Stimulated activated CD8-positive, alpha-beta memory T cell treated with anti-CD3 and anti-CD28 coated beads, Interleukin-7, amount 100 ng/mL, for 48 hours (primary cell): Measurements from ENCODE around the gene SEMA4C.
A peak's percentile ranks its signal among the peaks of the same experiment; 100 is the strongest.
"Not testable (repeated sequence)": the region's sequence is repeated elsewhere in the genome, so short reads cannot be mapped to it uniquely, and the experiment has no call there.

Experiments
- DNase-seq, 2 donors: peaks; one replicate each; pipeline ENCODE4 v3.0.0-alpha.2; 2020; ENCODE audit warnings: low read depth in 1 of 2; ENCODE audit errors: extremely low read depth in 1 of 2

Gene SEMA4C

DNA sequence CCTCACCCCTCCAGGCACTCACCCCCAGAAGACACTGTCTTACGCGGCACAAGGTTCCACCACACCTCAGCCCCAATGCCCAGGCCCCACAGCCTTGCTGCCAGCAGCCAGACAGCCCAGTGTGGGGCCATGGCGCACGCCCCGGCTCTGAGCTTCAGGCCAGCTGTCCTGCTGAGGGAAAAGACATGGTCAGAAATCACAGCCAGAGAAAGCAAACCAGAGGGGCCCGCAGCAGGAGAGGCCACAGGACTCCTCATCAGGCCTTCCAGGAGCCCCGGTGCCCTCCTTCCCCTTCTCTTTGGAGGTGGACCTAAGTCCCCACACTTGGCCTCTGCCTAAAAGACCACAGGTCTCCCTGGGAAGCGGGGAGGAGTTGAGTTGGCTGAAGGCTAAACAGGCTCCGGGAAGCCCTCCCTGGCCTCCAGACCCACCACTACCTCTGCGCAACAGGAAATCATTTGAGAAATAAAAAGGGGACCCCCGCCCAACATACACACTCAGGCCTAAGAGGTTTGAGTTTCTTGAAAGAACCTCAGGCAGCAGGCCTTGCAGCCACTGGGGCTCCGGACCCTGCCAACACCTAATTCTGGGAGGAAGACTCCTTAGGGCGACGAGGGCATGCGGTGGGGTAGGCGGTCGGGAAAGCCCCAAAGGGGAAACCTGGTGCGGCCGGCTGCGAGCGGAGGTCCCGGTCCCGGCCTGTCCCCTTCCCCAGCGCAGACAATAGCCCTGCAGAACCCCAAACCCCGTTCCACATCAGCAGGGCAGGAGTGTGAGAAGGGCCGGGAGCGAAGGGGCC is 1.9 kb downstream of the SEMA4C start:
- no peak for DNase-seq

DNA sequence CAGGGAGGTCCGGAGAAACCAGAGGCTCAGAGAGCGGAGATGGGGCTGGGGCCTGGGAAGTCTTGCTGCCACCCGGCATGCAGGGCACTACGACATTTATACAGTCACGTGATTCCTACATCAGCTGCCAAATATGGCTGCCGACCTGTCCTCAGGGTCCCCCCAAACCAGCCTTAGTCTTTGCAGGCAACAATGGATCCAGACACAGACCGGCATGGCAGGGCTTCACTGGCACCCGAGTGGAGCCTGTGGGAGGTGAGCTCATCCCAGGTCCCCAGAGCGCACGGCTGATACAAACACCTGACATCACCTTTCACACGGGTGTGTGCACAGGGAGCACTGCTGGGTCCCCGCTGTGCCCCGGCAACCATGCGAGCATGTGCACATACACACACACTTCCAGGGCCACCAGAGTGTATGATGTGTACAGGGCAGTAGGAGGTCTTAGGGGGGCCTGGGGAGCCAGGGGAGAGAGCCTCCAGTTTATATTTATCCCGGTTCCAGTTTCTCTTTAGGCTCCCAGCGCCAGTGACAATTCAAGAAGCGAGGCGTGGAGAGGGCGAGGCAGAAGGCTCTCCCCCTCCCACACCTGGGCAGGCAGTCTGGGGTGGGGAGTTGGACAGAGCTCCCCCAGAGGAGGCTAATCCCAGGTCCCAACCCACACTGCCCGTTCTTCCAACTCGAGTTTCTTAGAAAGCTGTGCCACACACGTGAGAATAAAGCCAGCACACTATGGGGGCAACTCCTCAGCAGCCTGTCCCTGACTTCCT is 2.7 kb downstream of the SEMA4C start:
- DNase-seq, result no peak

DNA sequence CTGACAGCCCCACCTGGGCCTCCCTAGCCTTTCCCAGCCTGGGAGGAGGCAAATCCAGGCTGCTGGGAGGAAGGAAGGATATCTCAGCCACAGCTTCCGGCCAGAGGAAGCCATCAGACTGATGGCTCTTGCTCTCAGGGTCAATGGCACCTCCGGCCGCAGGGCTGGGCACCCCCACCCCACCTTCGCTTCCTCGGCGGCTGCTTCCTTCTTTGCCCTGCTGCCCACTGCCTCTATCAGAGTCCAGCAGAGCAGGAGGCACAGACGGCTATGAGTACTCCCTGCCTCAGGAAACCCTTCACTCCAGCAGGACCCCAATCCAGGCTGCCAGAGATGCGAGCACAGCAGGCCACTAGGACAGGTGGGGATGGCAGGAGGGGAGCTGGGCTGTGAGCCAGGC is 3.3 kb downstream of the SEMA4C start:
- no peak for DNase-seq

DNA sequence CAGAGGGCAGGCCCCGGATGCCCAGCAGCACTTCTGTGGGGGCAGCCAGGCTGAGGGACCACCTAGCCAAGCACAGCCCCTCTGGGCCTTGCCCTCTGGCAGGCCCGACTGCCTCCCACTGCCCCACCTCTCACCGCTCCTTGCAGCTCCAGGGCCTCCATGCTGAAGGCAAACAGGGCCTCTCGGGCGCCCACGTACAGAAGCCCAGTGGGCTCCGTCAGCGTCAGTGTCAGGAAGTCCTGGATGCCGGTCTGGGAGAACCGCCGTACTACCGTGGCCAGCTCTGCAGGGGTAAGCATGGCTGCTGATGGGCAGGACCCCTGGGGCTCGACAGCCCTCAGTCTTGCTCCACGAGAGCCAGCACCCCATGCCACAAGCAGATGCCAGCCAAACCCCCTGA is 3.7 kb downstream of the SEMA4C start:
- DNase-seq, result no peak

DNA sequence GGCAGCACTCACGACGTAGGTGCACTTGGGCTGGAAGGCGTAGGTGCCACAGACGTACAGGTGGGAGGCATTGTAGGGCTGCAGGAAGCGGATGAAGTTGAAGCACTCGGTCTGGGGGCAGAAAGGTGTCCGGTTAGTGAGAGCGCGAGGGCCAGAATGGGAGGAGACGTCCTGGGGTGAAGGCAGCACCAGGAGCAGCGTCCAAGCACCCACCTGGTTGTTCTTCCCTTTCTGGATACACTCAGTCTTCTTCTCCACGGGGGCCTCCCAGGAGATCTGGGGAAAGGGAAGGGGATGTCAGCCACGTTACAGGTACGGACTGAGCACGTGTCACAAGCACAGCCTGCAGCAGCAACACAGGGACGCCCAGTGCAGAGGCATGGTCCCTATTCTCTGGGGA is 4.2 kb downstream of the SEMA4C start:
- DNase-seq, result no peak

DNA sequence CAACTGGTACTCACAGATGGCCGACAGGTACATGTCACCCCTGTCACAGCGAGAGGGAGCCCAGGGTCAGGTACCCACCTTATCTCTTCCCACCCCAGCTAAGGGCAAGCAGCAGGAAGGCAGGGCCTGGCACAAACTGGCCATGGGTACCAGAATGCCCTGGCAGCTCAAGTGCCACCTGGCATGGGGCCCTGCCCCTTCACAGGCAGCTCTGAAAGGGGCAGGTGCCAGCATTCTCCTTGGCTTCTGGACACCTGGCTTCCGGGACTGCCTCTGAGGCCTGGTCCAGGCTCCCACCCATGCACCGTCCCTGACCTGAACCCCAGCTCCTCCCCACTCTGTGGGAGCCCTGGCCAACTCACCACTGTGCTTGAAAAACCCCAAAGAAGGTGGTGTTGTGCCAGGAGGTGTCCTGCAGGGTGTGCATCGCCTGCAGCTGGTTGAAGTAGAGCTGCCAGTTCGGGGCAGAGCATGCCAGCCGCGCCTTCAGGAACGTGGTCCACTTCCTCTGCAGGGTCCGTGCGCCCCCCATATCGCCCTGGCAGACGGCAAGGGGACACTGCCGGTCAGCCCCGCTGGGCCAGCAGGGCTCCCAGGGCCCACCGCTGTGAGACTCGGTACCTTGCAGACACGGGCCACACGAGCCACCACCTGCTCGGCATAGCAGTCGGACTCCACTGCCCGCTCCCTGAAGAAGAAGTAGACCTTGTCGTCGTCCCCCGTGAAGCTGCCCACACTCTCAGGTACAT is 5.4 kb downstream of the SEMA4C start:
- no peak for DNase-seq

DNA sequence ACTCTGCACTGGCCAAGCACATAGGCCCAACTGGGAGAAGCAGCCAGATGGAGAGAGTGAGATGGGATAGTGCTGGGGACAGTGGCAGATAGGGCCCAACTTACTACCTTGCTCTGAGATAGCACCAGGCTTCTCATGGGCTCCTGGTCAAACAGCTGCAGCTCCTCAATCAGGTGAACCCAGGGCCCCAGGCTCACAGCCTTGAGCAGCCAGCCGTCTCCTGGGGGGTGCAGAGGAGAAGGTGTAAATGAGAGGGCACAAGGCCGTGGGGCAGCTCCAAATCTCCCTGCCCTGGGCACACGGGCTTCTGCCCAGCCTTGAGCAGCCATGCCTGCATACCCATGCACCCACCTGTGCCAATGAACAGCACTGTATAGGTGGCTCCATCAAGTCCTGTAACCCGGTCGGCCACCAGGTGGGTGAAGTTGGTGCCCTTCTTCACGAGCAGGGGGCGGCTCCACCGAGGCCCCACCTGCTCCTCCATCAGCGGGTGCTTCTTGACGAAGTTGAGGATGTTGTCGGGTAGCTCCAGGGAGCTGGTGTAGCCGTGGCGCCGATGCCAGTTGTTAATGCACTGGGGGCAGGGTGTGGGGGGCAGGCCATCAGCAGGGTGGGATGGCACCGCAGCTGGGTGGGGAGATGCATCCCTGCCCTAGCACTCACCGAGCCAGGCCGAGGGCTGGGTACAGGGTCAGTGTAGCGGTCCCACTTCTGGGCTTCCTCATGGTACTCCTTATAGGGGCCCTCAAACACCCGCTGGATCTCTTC is 6.1 kb downstream of the SEMA4C start:
- DNase-seq, result no peak

DNA sequence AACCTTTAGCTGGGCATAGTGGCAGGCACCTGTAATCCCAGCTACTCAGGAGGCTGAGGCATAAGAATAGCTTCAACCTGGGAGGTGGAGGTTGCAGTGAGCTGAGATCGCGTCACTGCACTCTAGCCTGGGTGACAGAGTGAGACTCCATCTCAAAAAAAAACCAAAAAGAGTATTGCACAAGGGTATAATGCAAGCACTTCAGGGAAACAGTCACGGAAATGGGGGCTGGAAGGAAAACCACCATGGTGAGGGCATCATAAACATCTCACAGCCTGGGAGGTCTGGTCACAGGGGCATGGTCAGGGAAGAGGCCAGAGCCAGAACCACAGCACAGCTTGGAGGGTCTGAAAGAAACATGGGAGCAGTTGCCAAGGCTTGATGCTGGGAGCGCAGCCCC is 6.8 kb downstream of the SEMA4C start:
- not testable (repeated sequence) for DNase-seq

DNA sequence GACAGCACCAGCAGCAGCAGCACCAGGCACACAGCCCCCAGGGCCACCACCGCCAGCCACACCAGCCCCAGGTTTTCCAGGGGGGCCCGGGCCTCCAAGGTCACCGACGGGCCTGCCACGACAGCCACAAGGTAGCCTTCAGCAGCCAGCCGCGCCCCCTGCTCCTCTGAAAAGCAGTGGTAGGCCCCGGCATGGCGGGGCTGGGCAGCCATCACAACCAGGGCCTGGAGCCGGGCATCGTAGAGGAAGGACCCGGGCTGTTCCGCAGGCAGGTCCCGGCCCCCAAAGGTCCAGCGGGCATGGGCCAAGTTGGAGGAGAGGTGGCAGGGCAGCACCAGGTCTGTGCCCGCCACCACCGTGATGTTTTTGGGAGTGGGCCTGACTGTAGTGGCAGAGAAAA is 8.8 kb downstream of the SEMA4C start:
- DNase-seq, result no peak

DNA sequence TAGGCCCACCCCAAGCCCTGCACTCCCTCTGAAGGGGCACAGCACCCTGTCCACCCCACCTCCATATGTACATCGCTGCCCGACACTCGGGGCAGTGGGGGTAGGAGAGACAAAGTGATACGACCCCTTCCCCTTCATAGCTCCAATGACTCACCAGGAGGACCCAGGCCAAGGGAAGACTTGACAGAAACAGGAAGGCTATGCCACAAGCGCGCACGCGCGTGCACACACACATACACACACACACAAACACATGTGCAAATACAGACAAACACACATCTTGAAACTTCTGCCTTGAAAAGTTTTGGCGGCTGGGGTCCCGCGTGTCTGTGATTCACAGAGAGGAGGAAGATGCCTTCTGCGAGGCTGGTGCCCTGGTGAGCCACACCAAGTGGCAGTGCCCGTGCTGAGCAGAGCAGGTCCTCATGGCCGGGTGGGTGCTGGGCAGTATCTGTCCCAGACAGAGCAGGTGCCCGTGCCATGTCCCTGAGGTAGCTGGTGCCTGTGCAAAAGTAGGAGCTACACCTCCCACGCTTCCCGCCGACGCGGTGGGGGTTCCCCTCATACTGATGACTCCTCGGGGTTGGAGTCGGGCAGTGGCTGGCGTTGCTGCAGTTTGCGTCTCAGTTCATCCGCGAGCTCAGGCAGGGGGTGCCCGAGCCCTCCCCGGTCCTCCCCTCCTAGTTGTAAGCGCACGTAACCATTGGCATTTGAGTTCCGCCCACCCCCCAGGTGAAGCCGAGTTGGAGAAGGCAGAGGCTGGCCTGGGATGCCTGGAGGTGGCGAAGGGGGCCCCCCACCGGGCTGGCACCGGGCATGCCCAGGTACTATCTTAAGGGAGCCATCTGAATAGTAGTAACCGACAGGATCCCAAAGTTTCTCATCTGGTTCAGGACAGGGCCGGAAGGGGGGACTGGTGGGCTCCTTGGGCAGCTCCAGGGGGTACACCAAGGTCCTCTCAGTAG is 9.5 kb downstream of the SEMA4C start:
- peak in 1 of 2 donors; percentile 29 for DNase-seq

DNA sequence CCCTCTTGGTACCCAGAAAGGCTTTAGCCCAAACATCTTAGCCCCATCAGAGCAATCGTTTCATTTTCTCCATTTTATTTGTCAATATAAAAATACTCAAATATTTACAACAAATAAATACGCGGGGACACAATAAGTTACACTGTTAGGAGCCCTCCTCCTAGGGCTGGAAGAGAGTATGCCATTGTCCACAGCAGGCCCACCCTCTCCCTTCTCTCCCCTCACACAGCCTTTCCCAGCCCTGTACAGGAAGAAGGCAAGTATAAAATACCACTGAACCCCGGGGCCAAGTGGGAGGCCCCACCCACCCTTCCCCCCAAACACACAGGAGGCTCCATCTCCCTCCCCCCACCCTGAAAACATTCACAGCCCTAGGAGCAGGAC is 10.2 kb downstream of the SEMA4C start:
- no peak for DNase-seq

DNA sequence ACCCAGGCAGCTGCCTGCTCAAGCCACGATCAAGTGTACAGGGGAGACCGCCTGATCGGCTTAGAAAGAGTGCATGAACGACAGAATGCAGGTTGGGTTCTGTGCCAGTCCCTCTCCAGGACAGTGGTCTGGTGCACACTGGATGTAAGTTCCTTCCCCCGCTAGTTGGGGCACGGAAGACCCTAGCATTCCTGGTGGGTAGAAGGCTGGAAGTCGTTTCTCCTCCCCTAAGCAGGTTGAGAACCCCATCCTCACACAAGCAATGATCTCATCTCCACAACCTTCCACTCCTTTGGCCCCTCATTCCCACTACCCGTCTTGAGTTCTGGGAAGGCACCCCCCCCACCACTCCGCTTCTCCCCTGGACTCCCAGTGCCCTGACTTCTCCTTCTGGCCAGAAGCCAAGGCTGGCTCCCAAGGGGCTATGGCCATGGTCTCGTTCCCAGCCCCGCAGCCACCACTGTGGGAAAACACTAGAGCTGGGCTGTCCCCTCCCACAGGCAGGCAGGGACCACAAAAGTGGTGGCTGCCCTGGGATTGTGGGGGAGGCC is 10.7 kb downstream of the SEMA4C start:
- DNase-seq, result no peak

DNA sequence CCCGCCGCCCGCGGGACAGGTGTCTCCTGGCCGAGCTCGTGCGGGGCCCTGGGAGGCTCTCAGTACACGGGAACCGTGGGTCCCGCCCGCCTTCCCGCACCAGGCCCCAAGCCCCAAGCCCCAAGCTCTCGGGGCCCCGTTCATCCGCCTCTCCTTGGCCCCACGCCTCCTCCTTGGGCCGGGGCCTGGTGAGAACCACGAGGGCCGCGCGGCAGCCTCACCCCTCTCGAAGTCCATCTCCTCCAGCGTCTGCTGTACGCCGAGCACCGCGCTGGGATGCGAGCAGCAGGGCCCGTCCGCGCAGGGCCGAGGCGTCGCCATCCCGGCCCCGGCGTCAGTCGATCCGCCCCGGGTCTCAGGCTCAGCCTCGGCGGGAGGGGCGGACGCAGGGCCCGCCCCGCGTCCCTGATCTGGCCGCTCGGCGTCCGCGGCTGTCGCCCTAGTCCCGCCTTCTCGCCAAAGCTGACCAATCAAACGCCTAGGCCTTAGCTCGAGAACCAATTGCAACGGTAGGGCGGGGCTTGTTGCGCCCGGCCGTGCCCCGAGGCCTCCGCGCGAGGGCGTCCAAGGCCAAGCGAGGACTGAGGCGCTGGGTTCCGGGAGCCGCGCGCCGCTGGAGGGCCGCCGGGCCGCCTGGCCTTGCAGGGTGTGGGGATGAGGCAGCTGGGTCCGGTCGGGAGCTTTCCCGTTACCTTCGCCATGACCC is 12.1 kb downstream of the SEMA4C start, which contains the start of gene ANKRD39:
Gene ANKRD39, minus strand, starts transcription at position 350 of the 706 bp plus-strand sequence. Its CDS starts 29 bp downstream, at position 321.
- peak; percentile 94 to 95 for DNase-seq

DNA sequence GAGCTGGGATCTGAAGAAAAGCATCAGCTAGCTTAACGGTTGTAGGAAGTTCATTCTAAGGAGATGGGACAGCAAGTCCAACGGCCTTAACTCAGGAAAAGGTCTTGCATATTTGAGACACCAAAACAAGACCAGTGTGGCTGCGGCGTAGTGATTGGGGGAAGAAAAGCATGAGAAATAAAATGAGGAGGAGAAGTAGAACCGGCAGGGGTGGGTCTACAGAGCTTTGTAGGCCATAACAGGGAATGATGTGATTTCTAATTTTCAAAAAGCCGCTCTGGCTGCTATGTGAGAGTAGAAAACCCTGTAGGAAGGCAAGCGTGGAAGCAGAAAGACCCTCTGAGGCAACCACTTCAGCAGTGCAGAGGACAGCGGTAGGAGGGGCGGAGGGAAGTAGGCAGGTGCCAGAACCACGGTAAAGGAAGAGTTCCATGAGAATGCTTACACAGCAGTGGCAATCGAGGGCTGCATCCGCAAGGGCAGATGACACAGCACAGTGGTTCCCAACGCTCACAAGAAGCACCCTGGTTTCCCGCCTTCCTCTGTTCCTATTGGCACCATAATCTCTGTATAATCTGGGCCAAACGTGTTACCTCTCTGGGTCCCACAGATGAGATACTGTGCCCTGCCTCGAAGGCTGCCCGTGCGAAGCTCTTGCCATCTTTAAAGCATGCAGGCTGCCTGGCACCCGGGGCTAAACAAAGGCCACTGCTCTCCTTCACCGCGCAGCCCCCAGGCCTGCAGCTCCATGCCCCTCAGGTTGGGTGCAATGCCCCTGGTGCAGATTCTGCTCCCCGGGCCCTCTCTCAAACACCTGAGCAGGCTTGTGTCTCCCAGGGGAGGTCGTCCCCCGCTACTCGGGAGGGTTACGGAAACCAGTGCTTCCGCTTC is 12.9 kb downstream of the SEMA4C start:
- no peak for DNase-seq

DNA sequence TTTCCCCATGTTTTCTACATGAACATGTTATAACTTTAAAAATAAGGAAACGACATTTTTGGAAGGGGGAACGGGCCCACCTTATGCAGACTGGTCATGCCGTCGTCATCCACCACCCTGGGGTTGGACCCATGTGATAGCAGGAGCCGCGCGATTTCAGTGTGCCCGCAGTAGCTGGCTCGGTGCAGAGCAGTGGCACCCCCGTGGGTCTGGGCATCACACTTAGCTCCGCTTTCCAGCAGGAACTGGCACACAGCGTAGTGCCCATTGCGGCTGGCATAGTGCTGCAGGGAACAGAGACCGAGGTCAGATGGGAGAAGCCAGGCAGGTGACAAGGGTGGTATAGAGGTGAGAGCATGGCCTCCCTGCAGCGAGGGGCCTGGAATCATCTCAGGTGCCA is 16.6 kb downstream of the SEMA4C start:
- no peak for DNase-seq

DNA sequence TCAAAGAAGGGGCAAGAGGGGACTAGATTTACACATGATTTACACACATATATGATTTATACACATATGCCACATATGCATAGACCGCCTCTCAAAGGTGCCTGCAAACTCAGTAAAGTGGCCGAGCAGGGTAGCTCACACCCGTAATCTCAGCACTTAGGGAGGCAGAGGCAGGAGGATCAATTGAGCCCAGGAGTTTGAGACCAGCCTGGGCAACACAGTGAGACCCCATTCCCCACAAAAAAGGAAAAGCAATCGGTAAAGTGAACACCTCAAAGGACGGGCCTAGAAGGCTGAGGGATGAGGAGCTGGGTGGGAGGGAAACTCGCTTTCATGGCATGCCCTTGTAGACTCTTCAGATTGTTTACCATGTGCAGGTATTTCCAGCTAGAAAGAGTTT is 17.2 kb downstream of the SEMA4C start:
- no peak for DNase-seq

DNA sequence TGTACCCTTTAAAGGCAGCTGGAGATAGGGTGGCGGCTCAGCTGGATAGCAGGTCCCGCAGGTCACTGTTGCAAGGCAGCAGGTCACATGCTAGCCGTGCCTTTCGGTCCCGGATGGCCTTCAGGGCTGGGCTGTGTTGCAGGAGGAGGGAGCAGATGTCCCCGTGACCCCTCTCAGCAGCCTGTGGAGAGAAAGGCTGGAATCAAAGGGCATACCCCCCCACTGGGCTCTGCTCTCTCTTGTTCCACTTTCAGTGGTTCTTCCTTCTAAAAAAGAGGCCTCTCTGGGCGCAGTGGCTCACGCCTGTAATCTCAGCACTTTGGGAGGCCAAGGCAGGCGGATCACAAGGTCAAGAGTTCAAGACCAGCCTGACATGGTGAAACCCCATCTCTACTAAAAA is 21.6 kb downstream of the SEMA4C start:
- DNase-seq, result no peak

DNA sequence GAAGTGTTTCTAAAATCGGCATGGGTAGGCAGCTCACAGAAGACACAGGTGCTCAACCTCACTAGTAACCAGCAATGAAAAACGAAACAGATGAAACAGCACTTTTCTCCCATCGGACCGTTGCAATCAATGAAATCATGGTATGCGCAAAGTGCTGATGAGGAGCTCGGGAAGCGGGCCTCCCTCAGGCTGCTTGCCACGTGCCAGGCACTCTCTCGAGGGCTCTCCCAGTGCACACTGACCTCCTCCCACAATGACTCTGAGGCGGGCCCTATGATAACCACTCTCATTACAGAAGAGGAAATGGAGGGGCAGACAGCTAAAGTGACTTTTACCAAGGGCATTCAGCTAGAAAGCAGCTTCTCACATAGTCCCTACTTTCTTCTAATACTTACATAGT is 22.3 kb downstream of the SEMA4C start:
- DNase-seq, result no peak
